Astrocyte (in vitro differentiated cells and primary cell): ENCODE measurements around the gene GPI. TPM values are rescaled to one million over a fixed set of nuclear protein-coding genes. Genes with fewer than 3 reads are reported as not detected.

Experiments
- DNase-seq: peaks from one replicate; pipeline ENCODE4 v3.0.0-alpha.2; 2010; ENCODE audit warnings: low read depth
- FAIRE-seq: peaks from 2 replicates; lab custom pipeline; 2011; peaks lifted over from hg19 to GRCh38; lab: Jason Lieb, UNC
- H2AFZ ChIP-seq: 2 replicates; pipeline ENCODE4 v1.6.0; 2012; ENCODE audit warnings: low read depth, low read length, inconsistent platforms
- H3K27ac ChIP-seq: 2 replicates; pipeline ENCODE4 v1.5.1; 2011; ENCODE audit warnings: low read depth, low read length, inconsistent platforms
- H3K27me3 ChIP-seq: 2 replicates; pipeline ENCODE4 v1.6.0; 2011; ENCODE audit warnings: low read length, inconsistent platforms; ENCODE audit not compliant: insufficient read depth
- H3K36me3 ChIP-seq: 2 replicates; pipeline ENCODE4 v1.5.1; 2011; ENCODE audit warnings: low read length, inconsistent platforms; ENCODE audit not compliant: insufficient read depth
- H3K4me1 ChIP-seq: 2 replicates; pipeline ENCODE4 v1.5.1; 2011; ENCODE audit warnings: low read length, inconsistent platforms; ENCODE audit not compliant: insufficient read depth
- H3K4me2 ChIP-seq: 2 replicates; pipeline ENCODE4 v1.6.0; 2012; ENCODE audit warnings: low read length, inconsistent platforms
- H3K4me3 ChIP-seq: 2 replicates; pipeline ENCODE4 v1.5.1; 2011; ENCODE audit warnings: low read depth, mild to moderate bottlenecking, low read length, inconsistent platforms; ENCODE audit not compliant: insufficient read depth
- H3K79me2 ChIP-seq: 2 replicates; pipeline ENCODE4 v1.6.0; 2012; ENCODE audit warnings: mild to moderate bottlenecking, low read length, inconsistent platforms; ENCODE audit not compliant: insufficient read depth
- H3K9ac ChIP-seq: 2 replicates; pipeline ENCODE4 v1.6.0; 2012; ENCODE audit warnings: mild to moderate bottlenecking, low read length, inconsistent platforms
- H3K9me3 ChIP-seq: 2 replicates; pipeline ENCODE4 v1.5.1; 2012; ENCODE audit warnings: low read depth, mild to moderate bottlenecking, low read length, inconsistent platforms; ENCODE audit not compliant: insufficient read depth
- H4K20me1 ChIP-seq: 2 replicates; pipeline ENCODE4 v1.6.0; 2012; ENCODE audit warnings: low read length, inconsistent platforms; ENCODE audit not compliant: insufficient read depth
- H3K27ac Mint-ChIP-seq: one replicate; pipeline ENCODE4 v1.8.0; 2021; ENCODE audit warnings: mild to moderate bottlenecking, mixed read lengths; ENCODE audit not compliant: unreplicated experiment
- H3K27me3 Mint-ChIP-seq: one replicate; pipeline ENCODE4 v1.8.0; 2021; ENCODE audit warnings: low read depth, mixed read lengths; ENCODE audit not compliant: unreplicated experiment
- H3K36me3 Mint-ChIP-seq: one replicate; pipeline ENCODE4 v1.8.0; 2021; ENCODE audit warnings: low read depth, mixed read lengths; ENCODE audit not compliant: unreplicated experiment
- H3K4me1 Mint-ChIP-seq: one replicate; pipeline ENCODE4 v1.8.0; 2021; ENCODE audit warnings: low read depth, mixed read lengths; ENCODE audit not compliant: unreplicated experiment
- H3K4me3 Mint-ChIP-seq: one replicate; pipeline ENCODE4 v1.8.0; 2021; ENCODE audit warnings: mild to moderate bottlenecking, moderate library complexity, mixed read lengths; ENCODE audit not compliant: unreplicated experiment
- H3K9me3 Mint-ChIP-seq: one replicate; pipeline ENCODE4 v1.8.0; 2021; ENCODE audit warnings: mild to moderate bottlenecking, mixed read lengths; ENCODE audit not compliant: unreplicated experiment
- CTCF ChIP-seq: IDR thresholded peaks from 2 replicates; pipeline ENCODE4 v1.5.1; 2011; ENCODE audit warnings: low read depth, mild to moderate bottlenecking, inconsistent platforms, low read length, moderate library complexity; ENCODE audit not compliant: insufficient read depth
- EZH2 ChIP-seq: IDR thresholded peaks from 2 replicates; pipeline ENCODE4 v1.6.1; 2012; ENCODE audit warnings: mild to moderate bottlenecking, low read length, inconsistent platforms; ENCODE audit not compliant: insufficient read depth
- total RNA-seq: library from RNA; stranded (reverse); gene quantifications from 2 replicates; pipeline ENCODE4 v1.2.1, GENCODE V29; 2021

The GPI gene
- total RNA-seq, 1 donor from 2014 or later: 249 TPM

- Mint-ChIP-seq H3K9me3 (no peaks in the 10 kb centered on the region), H3K27me3 (no peaks in the 10 kb centered on the region), H3K4me1 (peaks cover 13% of the 10 kb centered on the region), H3K4me3 (peak overlapping the region; percentile 98), H3K36me3 (peaks cover 6% of the 10 kb centered on the region), H3K27ac (peak overlapping the region; percentile 5)
- H3K4me1 ChIP-seq: peaks cover 8% of the 10 kb centered on the region
- TF ChIP-seq EZH2 (no peak), CTCF (peak; percentile 76)
- H3K4me2 ChIP-seq: peak overlapping the region; percentile 91
- DNase-seq (peak; percentile 26), FAIRE-seq (no peak)
- H2AFZ ChIP-seq: no peak overlapping the region
- peaks cover 65% of the 10 kb centered on the region for H4K20me1 ChIP-seq
- peaks cover 77% of the 10 kb centered on the region for H3K79me2 ChIP-seq
- H3K27me3 ChIP-seq: no peaks in the 10 kb centered on the region
- H3K9ac ChIP-seq: peak overlapping the region; percentile 13
- no peak overlapping the region for H3K4me3 ChIP-seq
- H3K9me3 ChIP-seq: no peaks in the 10 kb centered on the region
- H3K36me3 ChIP-seq: peaks cover 8% of the 10 kb centered on the region
- H3K27ac ChIP-seq: no peak overlapping the region
Measured at GRCh38 chr19:34430738-34431625, 66.0 kb downstream of the GPI start.

- Histone ChIP-seq H3K27me3 (no peaks in the 10 kb centered on the region), H3K9me3 (no peaks in the 10 kb centered on the region), H3K4me2 (no peak overlapping the region), H3K4me1 (peaks cover 8% of the 10 kb centered on the region), H4K20me1 (peaks cover 68% of the 10 kb centered on the region), H3K27ac (no peak overlapping the region), H3K79me2 (peaks cover 82% of the 10 kb centered on the region), H3K36me3 (peaks cover 14% of the 10 kb centered on the region), H3K9ac (no peak overlapping the region), H3K4me3 (no peak overlapping the region), H2AFZ (no peak overlapping the region)
- Mint-ChIP-seq H3K27me3 (no peaks in the 10 kb centered on the region), H3K9me3 (no peaks in the 10 kb centered on the region), H3K36me3 (peaks cover 6% of the 10 kb centered on the region), H3K27ac (no peak overlapping the region), H3K4me3 (no peak overlapping the region), H3K4me1 (peaks cover 13% of the 10 kb centered on the region)
- TF ChIP-seq CTCF (no peak), EZH2 (no peak)
- FAIRE-seq (no peak), DNase-seq (no peak)
Measured at GRCh38 chr19:34431681-34432402, 66.8 kb downstream of the GPI start.
